Loucy (cell line): ENCODE data around the gene MEMO1.
"Not testable (repeated sequence)": the region's sequence is repeated elsewhere in the genome, so short reads cannot be mapped to it uniquely, and the experiment has no call there.

Source experiments
- H2AFZ ChIP-seq: fragments of 200-600 bp; sonication (generic); 2 replicates; pipeline ENCODE4 v1.6.0; 2016; ENCODE audit warnings: antibody characterized with exemption, mild to moderate bottlenecking, low read length, moderate library complexity
- H3F3A ChIP-seq: fragments of 200-600 bp; 2 replicates; pipeline ENCODE4 v1.6.0; 2016; ENCODE audit warnings: antibody characterized with exemption, low read depth, mild to moderate bottlenecking
- H3K27me3 ChIP-seq: fragments of 200-600 bp; sonication (generic); 2 replicates; pipeline ENCODE4 v1.6.1; 2014; ENCODE audit warnings: low read length, mild to moderate bottlenecking; ENCODE audit not compliant: insufficient read depth, poor library complexity, severe bottlenecking
- H3K36me3 ChIP-seq: fragments of 200-600 bp; sonication (generic); 2 replicates; pipeline ENCODE4 v1.6.1; 2016; ENCODE audit warnings: low read length; ENCODE audit not compliant: insufficient read depth
- H3K4me1 ChIP-seq: fragments of 200-600 bp; sonication (generic); 2 replicates; pipeline ENCODE4 v1.5.1; 2014; ENCODE audit warnings: low read length, mild to moderate bottlenecking; ENCODE audit not compliant: insufficient read depth, poor library complexity, severe bottlenecking
- H3K4me2 ChIP-seq: fragments of 200-600 bp; sonication (generic); 2 replicates; pipeline ENCODE4 v1.6.0; 2014; ENCODE audit warnings: antibody characterized with exemption, low read length, low read depth, mild to moderate bottlenecking; ENCODE audit not compliant: poor library complexity, severe bottlenecking
- H3K4me3 ChIP-seq: fragments of 200-600 bp; sonication (generic); 2 replicates; pipeline ENCODE4 v1.5.1; 2014; ENCODE audit warnings: low read length, mild to moderate bottlenecking, mixed read lengths; ENCODE audit not compliant: poor library complexity, severe bottlenecking
- H3K79me2 ChIP-seq: fragments of 200-600 bp; sonication (generic); 2 replicates; pipeline ENCODE4 v1.6.1; 2014; ENCODE audit warnings: low read length; ENCODE audit not compliant: insufficient read depth
- H3K9ac ChIP-seq: fragments of 200-600 bp; sonication (generic); 2 replicates; pipeline ENCODE4 v1.6.0; 2014; ENCODE audit warnings: mild to moderate bottlenecking, low read depth, low read length, moderate library complexity; ENCODE audit not compliant: poor library complexity, severe bottlenecking
- H3K9me2 ChIP-seq: fragments of 200-600 bp; sonication (generic); replicated peaks from 2 replicates; pipeline ENCODE4 v1.6.1; 2016; ENCODE audit warnings: low read depth, low read length, mixed read lengths
- H3K9me3 ChIP-seq: fragments of 200-600 bp; sonication (generic); 2 replicates; pipeline ENCODE4 v1.6.1; 2014; ENCODE audit warnings: mild to moderate bottlenecking, antibody characterized with exemption, low read length, low read depth; ENCODE audit not compliant: insufficient read depth
- H4K20me1 ChIP-seq: fragments of 200-600 bp; sonication (generic); 2 replicates; pipeline ENCODE4 v1.6.0; 2014; ENCODE audit warnings: antibody characterized with exemption, low read length, mild to moderate bottlenecking; ENCODE audit not compliant: insufficient read depth, poor library complexity, severe bottlenecking
- CTCF ChIP-seq: fragments of 200-600 bp; sonication (generic); conservative IDR thresholded peaks from 2 replicates; pipeline ENCODE4 v1.5.1; 2014; ENCODE audit warnings: mild to moderate bottlenecking, antibody characterized with exemption, low read length
- EZH2phosphoT487 ChIP-seq: fragments of 200-600 bp; IDR thresholded peaks from 2 replicates; pipeline ENCODE4 v1.6.1; 2018; ENCODE audit warnings: antibody characterized with exemption, mild to moderate bottlenecking, moderate library complexity, borderline replicate concordance

Gene MEMO1

GRCh38 chr2:31903109-31903780 lies 107.6 kb downstream of the MEMO1 start:
- Histone ChIP-seq H3K4me3 (no peak overlapping the region), H3K27me3 (no peaks in the 10 kb centered on the region), H3K36me3 (peaks cover 22% of the 10 kb centered on the region; the same call in 1 of the 2 replicates), H3K9me2 (no peaks in the 10 kb centered on the region), H3K9ac (no peak overlapping the region), H3K4me2 (no peak overlapping the region), H3K79me2 (0 out of 2 replicates have a peak, but pooled peaks cover 3% of the 10 kb centered on the region), H4K20me1 (no peaks in the 10 kb centered on the region), H3K4me1 (peaks cover 5% of the 10 kb centered on the region), H2AFZ (no peak overlapping the region), H3K9me3 (no peaks in the 10 kb centered on the region), H3F3A (no peaks in the 10 kb centered on the region)
- TF ChIP-seq CTCF (no peak), EZH2phosphoT487 (no peak)

GRCh38 chr2:31901900-31902299 lies 108.9 kb downstream of the MEMO1 start:
- H4K20me1 ChIP-seq: no peaks in the 10 kb centered on the region
- H3K36me3 ChIP-seq: peaks cover 28% of the 10 kb centered on the region; the same call in 1 of the 2 replicates
- no peaks in the 10 kb centered on the region for H3K79me2 ChIP-seq
- H3K9me2 ChIP-seq: no peaks in the 10 kb centered on the region
- TF ChIP-seq CTCF (no peak), EZH2phosphoT487 (no peak)
- H3K9ac ChIP-seq: no peak overlapping the region
- no peaks in the 10 kb centered on the region for H3F3A ChIP-seq
- no peaks in the 10 kb centered on the region for H3K27me3 ChIP-seq
- no peaks in the 10 kb centered on the region for H3K4me1 ChIP-seq
- no peak overlapping the region for H3K4me2 ChIP-seq
- H3K9me3 ChIP-seq: peaks cover 5% of the 10 kb centered on the region; the same call in 1 of the 2 replicates
- no peak overlapping the region for H3K4me3 ChIP-seq
- no peak overlapping the region for H2AFZ ChIP-seq

- not testable (repeated sequence) for H3K9me3 ChIP-seq
Observed at GRCh38 chr2:31900156-31900555, 110.7 kb downstream of the MEMO1 start.

GRCh38 chr2:31898346-31898745 lies 112.5 kb downstream of the MEMO1 start:
- H3K4me3 ChIP-seq, H3K4me1 ChIP-seq, H3K27me3 ChIP-seq, H3K79me2 ChIP-seq, H3F3A ChIP-seq, H3K9ac ChIP-seq, H2AFZ ChIP-seq, H3K9me2 ChIP-seq, H3K9me3 ChIP-seq, H4K20me1 ChIP-seq, H3K4me2 ChIP-seq: not testable (repeated sequence)
- peaks cover 30% of the 10 kb centered on the region; the same call in 1 of the 2 replicates for H3K36me3 ChIP-seq

More at GRCh38 chr2:31900156-31900555, 110.7 kb downstream of the MEMO1 start:
- H3F3A ChIP-seq, H3K9ac ChIP-seq, H3K9me2 ChIP-seq, H3K27me3 ChIP-seq, H3K4me3 ChIP-seq, H3K4me1 ChIP-seq, H4K20me1 ChIP-seq, H3K79me2 ChIP-seq, H2AFZ ChIP-seq, H3K4me2 ChIP-seq: not testable (repeated sequence)
- H3K36me3 ChIP-seq: peaks cover 30% of the 10 kb centered on the region; the same call in 1 of the 2 replicates

- H3F3A ChIP-seq, H3K4me1 ChIP-seq, H3K27me3 ChIP-seq, H3K9ac ChIP-seq, H3K9me3 ChIP-seq, H3K4me2 ChIP-seq, H4K20me1 ChIP-seq, H3K79me2 ChIP-seq, H3K9me2 ChIP-seq, H2AFZ ChIP-seq, H3K4me3 ChIP-seq: not testable (repeated sequence)
- H3K36me3 ChIP-seq: peaks cover 26% of the 10 kb centered on the region; the same call in 1 of the 2 replicates
Observed at GRCh38 chr2:31897340-31897739, 113.5 kb downstream of the MEMO1 start.
